MM.1S (cell line): ENCODE data around the gene DDO.

Experiments
- DNase-seq: peaks from one replicate; pipeline ENCODE4 v3.0.0-alpha.2; 2015
- H2AFZ ChIP-seq: fragments of 300-600 bp; sonication (generic); 2 replicates; pipeline ENCODE4 v1.6.0; 2016; ENCODE audit warnings: antibody characterized with exemption, low read length
- H3F3A ChIP-seq: fragments of 300-600 bp; sonication (generic); 2 replicates; pipeline ENCODE4 v1.6.1; 2016; ENCODE audit warnings: mild to moderate bottlenecking, antibody characterized with exemption, low read length, moderate library complexity, mixed read lengths; ENCODE audit not compliant: insufficient read depth
- H3K27ac ChIP-seq: fragments of 300-600 bp; sonication (generic); 2 replicates; pipeline ENCODE4 v1.5.1; 2016; ENCODE audit warnings: mild to moderate bottlenecking, low read length
- H3K27me3 ChIP-seq: fragments of 300-600 bp; sonication (generic); replicated peaks from 2 replicates; pipeline ENCODE4 v1.6.0; 2016; ENCODE audit warnings: low read length; ENCODE audit not compliant: insufficient read depth
- H3K36me3 ChIP-seq: fragments of 300-600 bp; sonication (generic); replicated peaks from 2 replicates; pipeline ENCODE4 v1.6.1; 2016; ENCODE audit warnings: mild to moderate bottlenecking, low read length, mixed read lengths; ENCODE audit not compliant: insufficient read depth
- H3K4me1 ChIP-seq: fragments of 300-600 bp; sonication (generic); 2 replicates; pipeline ENCODE4 v1.6.1; 2016; ENCODE audit warnings: low read length, mixed read lengths
- H3K4me2 ChIP-seq: fragments of 300-600 bp; sonication (generic); 2 replicates; pipeline ENCODE4 v1.6.0; 2016; ENCODE audit warnings: low read depth, low read length
- H3K4me3 ChIP-seq: fragments of 300-600 bp; sonication (generic); 2 replicates; pipeline ENCODE4 v1.5.1; 2016; ENCODE audit warnings: low read length, mixed read lengths
- H3K79me2 ChIP-seq: fragments of 300-600 bp; sonication (generic); 2 replicates; pipeline ENCODE4 v1.6.1; 2016; ENCODE audit warnings: mixed run types, low read length, mixed read lengths
- H3K9ac ChIP-seq: fragments of 300-600 bp; sonication (generic); 2 replicates; pipeline ENCODE4 v1.6.1; 2016; ENCODE audit warnings: low read length, mixed read lengths
- H3K9me2 ChIP-seq: fragments of 300-600 bp; sonication (generic); replicated peaks from 2 replicates; pipeline ENCODE4 v1.6.1; 2016; ENCODE audit warnings: mild to moderate bottlenecking, low read length, mixed read lengths; ENCODE audit not compliant: insufficient read depth
- H3K9me3 ChIP-seq: fragments of 300-600 bp; sonication (generic); replicated peaks from 2 replicates; pipeline ENCODE4 v1.6.1; 2016; ENCODE audit warnings: mild to moderate bottlenecking, low read length, mixed read lengths; ENCODE audit not compliant: insufficient read depth
- H4K20me1 ChIP-seq: fragments of 300-600 bp; sonication (generic); 2 replicates; pipeline ENCODE4 v1.6.1; 2016; ENCODE audit warnings: mild to moderate bottlenecking, low read length, moderate library complexity, mixed read lengths; ENCODE audit not compliant: insufficient read depth
- CTCF ChIP-seq: fragments of 300-600 bp; sonication (generic); IDR thresholded peaks from 2 replicates; pipeline ENCODE4 v1.5.1; 2016; ENCODE audit warnings: antibody characterized with exemption, low read length, mixed read lengths
- EZH2 ChIP-seq: fragments of 300-600 bp; sonication (generic); optimal IDR thresholded peaks from 2 replicates; pipeline ENCODE3; 2017; ENCODE audit warnings: low read depth, mild to moderate bottlenecking, antibody characterized with exemption, low read length, mixed read lengths
- EZH2phosphoT487 ChIP-seq: fragments of 300-600 bp; sonication (generic); IDR thresholded peaks from 2 replicates; pipeline ENCODE4 v1.6.1; 2018; ENCODE audit warnings: antibody characterized with exemption, low read length

Gene DDO

GRCh38 chr6:110456694-110457093 lies 41.3 kb upstream of the DDO start:
- no peak overlapping the region for H3K4me3 ChIP-seq
- DNase-seq, result no peak
- H3K79me2 ChIP-seq, result no peaks in the 10 kb centered on the region
- H3K9ac ChIP-seq, result no peak overlapping the region
- no peaks in the 10 kb centered on the region for H3K9me3 ChIP-seq
- H3K4me1 ChIP-seq, result no peaks in the 10 kb centered on the region
- no peaks in the 10 kb centered on the region for H3K36me3 ChIP-seq
- H3K27ac ChIP-seq, result no peak overlapping the region
- no peaks in the 10 kb centered on the region for H3K9me2 ChIP-seq
- no peaks in the 10 kb centered on the region for H3F3A ChIP-seq
- no peak overlapping the region for H2AFZ ChIP-seq
- no peaks in the 10 kb centered on the region for H4K20me1 ChIP-seq
- no peaks in the 10 kb centered on the region for H3K27me3 ChIP-seq
- TF ChIP-seq CTCF (no peak), EZH2phosphoT487 (no peak), EZH2 (no peak)
- no peak overlapping the region for H3K4me2 ChIP-seq

GRCh38 chr6:110449541-110449895 lies 34.1 kb upstream of the DDO start:
- no peaks in the 10 kb centered on the region for H3K36me3 ChIP-seq
- H3F3A ChIP-seq, result no peaks in the 10 kb centered on the region
- H3K4me1 ChIP-seq, result no peaks in the 10 kb centered on the region
- no peaks in the 10 kb centered on the region for H3K79me2 ChIP-seq
- DNase-seq, result no peak
- H3K27me3 ChIP-seq, result no peaks in the 10 kb centered on the region
- H3K27ac ChIP-seq, result no peak overlapping the region
- H2AFZ ChIP-seq, result no peak overlapping the region
- H3K9ac ChIP-seq, result no peak overlapping the region
- TF ChIP-seq EZH2phosphoT487 (no peak), EZH2 (no peak)
- no peaks in the 10 kb centered on the region for H3K9me2 ChIP-seq
- H3K4me3 ChIP-seq, result no peak overlapping the region
- no peaks in the 10 kb centered on the region for H3K9me3 ChIP-seq
- H4K20me1 ChIP-seq, result no peaks in the 10 kb centered on the region
- H3K4me2 ChIP-seq, result no peak overlapping the region

- H3K4me3 ChIP-seq, result no peak overlapping the region
- no peaks in the 10 kb centered on the region for H3K36me3 ChIP-seq
- no peak overlapping the region for H3K4me2 ChIP-seq
- H3K9me2 ChIP-seq, result no peaks in the 10 kb centered on the region
- no peak overlapping the region for H3K27ac ChIP-seq
- H2AFZ ChIP-seq, result no peak overlapping the region
- no peaks in the 10 kb centered on the region for H4K20me1 ChIP-seq
- H3F3A ChIP-seq, result no peaks in the 10 kb centered on the region
- DNase-seq, result no peak
- no peaks in the 10 kb centered on the region for H3K4me1 ChIP-seq
- no peaks in the 10 kb centered on the region for H3K79me2 ChIP-seq
- TF ChIP-seq CTCF (no peak), EZH2phosphoT487 (no peak), EZH2 (no peak)
- H3K27me3 ChIP-seq, result no peaks in the 10 kb centered on the region
- no peaks in the 10 kb centered on the region for H3K9me3 ChIP-seq
- no peak overlapping the region for H3K9ac ChIP-seq
These were observed 33.6 kb upstream of the DDO start for GRCh38 chr6:110448846-110449540.

- no peaks in the 10 kb centered on the region for H3F3A ChIP-seq
- no peak for DNase-seq
- no peak overlapping the region for H2AFZ ChIP-seq
- H3K36me3 ChIP-seq, result no peaks in the 10 kb centered on the region
- TF ChIP-seq EZH2phosphoT487 (no peak), CTCF (no peak), EZH2 (no peak)
- no peaks in the 10 kb centered on the region for H3K4me1 ChIP-seq
- no peaks in the 10 kb centered on the region for H3K9me3 ChIP-seq
- no peak overlapping the region for H3K27ac ChIP-seq
- no peak overlapping the region for H3K4me3 ChIP-seq
- no peak overlapping the region for H3K4me2 ChIP-seq
- H3K79me2 ChIP-seq, result no peaks in the 10 kb centered on the region
- no peaks in the 10 kb centered on the region for H3K9me2 ChIP-seq
- H4K20me1 ChIP-seq, result no peaks in the 10 kb centered on the region
- H3K9ac ChIP-seq, result no peak overlapping the region
- H3K27me3 ChIP-seq, result no peaks in the 10 kb centered on the region
These were observed 32.4 kb upstream of the DDO start for GRCh38 chr6:110447761-110448160.
